ENCODE measurements around the gene RESP18. TPM values are rescaled to one million over a fixed set of nuclear protein-coding genes. Genes with fewer than 3 reads are reported as not detected.

The RESP18 gene
- total RNA-seq, 1 experiment from 2014 or later, result not detected

DNA sequence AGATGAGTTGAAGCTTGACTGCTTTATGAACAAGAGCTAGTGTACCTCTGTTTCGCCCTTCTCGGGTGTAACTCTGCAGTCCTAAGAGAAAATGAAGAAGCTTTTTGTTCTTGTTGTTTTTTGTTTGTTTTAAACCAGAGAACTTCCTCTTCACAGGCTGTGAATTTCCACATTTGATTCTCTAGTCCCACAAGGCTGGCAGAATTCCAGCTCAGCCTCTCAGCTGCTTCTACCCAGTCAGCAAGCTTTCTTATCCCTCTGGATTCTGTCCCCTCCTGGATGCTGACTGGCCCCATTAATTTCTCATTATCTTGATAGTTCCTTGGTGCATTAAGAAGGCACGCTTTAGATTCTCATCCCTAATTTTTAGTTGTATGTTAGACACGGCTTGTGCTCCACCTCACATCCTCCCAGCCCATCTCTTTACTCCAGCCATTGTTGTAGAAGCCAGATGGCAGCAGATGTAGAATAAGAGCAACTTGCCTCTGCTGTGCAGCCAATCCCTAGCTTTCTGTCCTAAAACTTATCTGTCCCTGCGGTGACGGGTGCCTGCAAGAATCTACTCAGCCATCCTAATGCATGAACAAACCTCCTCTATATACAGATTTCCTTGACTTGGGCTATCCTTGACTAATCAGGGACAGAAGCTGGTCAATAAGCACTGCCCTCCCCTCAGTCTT is 12.3 kb upstream of the RESP18 start:
- ChIA-PET POLR2A (ENCODE audit: unreplicated experiment) (interaction anchor here (0.6 kb wide), 1 partner anchor 1087 kb away, joined by 8 read pairs; no protein-coding TSS in a partner anchor), CTCF (no interaction called here)
- H4K20me1 ChIP-seq (ENCODE audit: insufficient read depth), result no peaks in the 10 kb centered on the region
- H3K9me3 ChIP-seq (ENCODE audit: insufficient read depth, low read depth), result no peaks in the 10 kb centered on the region
- 0 out of 2 replicates have a peak, but pooled peaks cover 4% of the 10 kb centered on the region for H3K4me1 ChIP-seq (replicated peaks; ENCODE audit: insufficient read depth)
- no peaks in the 10 kb centered on the region for H3K79me2 ChIP-seq (ENCODE audit: low read depth)
- H2AFZ ChIP-seq, result no peak overlapping the region
- BruUV-seq (replicated peaks), result no TSS peak
- H3K9me2 ChIP-seq (ENCODE audit: insufficient read depth), result no peaks in the 10 kb centered on the region
- H3F3A ChIP-seq (ENCODE audit: insufficient read depth, low read depth), result peaks cover 4% of the 10 kb centered on the region; the same call in 1 of the 2 replicates
- H3K4me3 ChIP-seq, result no peak overlapping the region
- intact Hi-C loops (cut with micrococcal nuclease; ENCODE audit: unreplicated experiment), result no loop called here
- TF ChIP-seq, protein P1, sequence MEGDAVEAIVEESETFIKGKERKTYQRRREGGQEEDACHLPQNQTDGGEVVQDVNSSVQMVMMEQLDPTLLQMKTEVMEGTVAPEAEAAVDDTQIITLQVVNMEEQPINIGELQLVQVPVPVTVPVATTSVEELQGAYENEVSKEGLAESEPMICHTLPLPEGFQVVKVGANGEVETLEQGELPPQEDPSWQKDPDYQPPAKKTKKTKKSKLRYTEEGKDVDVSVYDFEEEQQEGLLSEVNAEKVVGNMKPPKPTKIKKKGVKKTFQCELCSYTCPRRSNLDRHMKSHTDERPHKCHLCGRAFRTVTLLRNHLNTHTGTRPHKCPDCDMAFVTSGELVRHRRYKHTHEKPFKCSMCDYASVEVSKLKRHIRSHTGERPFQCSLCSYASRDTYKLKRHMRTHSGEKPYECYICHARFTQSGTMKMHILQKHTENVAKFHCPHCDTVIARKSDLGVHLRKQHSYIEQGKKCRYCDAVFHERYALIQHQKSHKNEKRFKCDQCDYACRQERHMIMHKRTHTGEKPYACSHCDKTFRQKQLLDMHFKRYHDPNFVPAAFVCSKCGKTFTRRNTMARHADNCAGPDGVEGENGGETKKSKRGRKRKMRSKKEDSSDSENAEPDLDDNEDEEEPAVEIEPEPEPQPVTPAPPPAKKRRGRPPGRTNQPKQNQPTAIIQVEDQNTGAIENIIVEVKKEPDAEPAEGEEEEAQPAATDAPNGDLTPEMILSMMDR (conservative IDR thresholded peaks at IDR 0.05), result no peak
- TF ChIP-seq EZH2 (IDR thresholded peaks at IDR 0.05; ENCODE audit: low read depth), result no peak
- peaks cover 55% of the 10 kb centered on the region for H3K27me3 ChIP-seq (ENCODE audit: insufficient read depth, low read depth)
- no peaks in the 10 kb centered on the region for H3K36me3 ChIP-seq (ENCODE audit: low read depth)
- DNase-seq, result peak in 1 of 2 experiments; percentile 37
- no peak overlapping the region for H3K27ac ChIP-seq
- peak overlapping the region; percentile 22; the same call in 1 of the 2 replicates for H3K4me2 ChIP-seq

DNA sequence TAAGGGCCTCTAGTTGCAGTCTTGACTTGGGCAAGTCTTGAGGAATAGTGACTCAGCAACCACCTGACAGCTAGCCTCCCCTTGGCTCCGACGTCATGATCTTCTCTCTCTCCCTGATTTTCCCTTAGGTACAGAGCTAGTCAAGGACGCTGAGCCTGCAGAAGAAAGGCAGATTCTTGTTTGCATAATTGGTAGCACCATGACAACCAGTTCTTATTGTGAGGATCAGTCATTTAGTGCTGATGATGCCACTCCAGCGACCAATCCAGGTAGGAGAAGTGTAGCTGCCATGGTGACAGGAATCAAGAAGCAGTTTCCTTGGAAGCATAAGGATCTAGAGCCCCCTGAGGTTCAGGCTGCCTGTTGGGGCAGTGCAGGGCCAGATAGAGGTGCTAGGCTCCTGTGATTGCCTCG is 2.8 kb upstream of the RESP18 start:
- Histone ChIP-seq H3K9me2 (ENCODE audit: insufficient read depth) (no peaks in the 10 kb centered on the region), H3F3A (ENCODE audit: insufficient read depth, low read depth) (no peaks in the 10 kb centered on the region), H3K4me2 (no peak overlapping the region), H2AFZ (no peak overlapping the region), H4K20me1 (ENCODE audit: insufficient read depth) (no peaks in the 10 kb centered on the region), H3K9me3 (ENCODE audit: insufficient read depth, low read depth) (peaks cover 5% of the 10 kb centered on the region; the same call in 1 of the 2 replicates), H3K4me1 (replicated peaks; ENCODE audit: insufficient read depth) (no peaks in the 10 kb centered on the region), H3K4me3 (no peak overlapping the region), H3K27ac (no peak overlapping the region), H3K36me3 (ENCODE audit: low read depth) (no peaks in the 10 kb centered on the region), H3K79me2 (ENCODE audit: low read depth) (no peaks in the 10 kb centered on the region), H3K27me3 (ENCODE audit: insufficient read depth, low read depth) (peaks cover 63% of the 10 kb centered on the region)
- TF ChIP-seq EZH2 (IDR thresholded peaks at IDR 0.05; ENCODE audit: low read depth), result no peak
- TF ChIP-seq, protein P1 (conservative IDR thresholded peaks at IDR 0.05), result no peak
- no peak for DNase-seq
- BruUV-seq (replicated peaks), result no TSS peak
- POLR2A ChIA-PET (ENCODE audit: unreplicated experiment), result no interaction called here
- CTCF ChIA-PET, result no interaction called here
- intact Hi-C loops (cut with micrococcal nuclease; ENCODE audit: unreplicated experiment), result no loop called here

DNA sequence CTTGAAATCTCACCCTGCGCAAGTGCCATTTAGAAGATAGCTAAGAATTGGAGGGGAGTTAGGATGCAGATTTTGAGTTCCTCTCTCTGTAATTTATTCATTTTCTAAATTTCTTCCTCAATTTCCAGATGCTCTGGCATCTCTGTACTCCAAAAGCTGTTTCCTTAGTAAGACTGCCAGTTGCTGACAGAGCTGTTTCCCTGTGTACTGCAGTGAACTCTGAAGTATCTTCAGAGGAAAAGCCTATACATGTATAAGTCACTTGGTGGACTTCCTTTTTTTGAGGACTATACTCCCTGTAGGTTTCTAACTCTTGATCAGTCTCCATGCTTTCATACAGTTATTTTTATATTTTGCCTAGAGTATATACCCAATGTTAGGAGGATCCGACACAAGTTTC is 1.5 kb upstream of the RESP18 start:
- no peak for DNase-seq
- no peak overlapping the region for H3K4me2 ChIP-seq
- no peaks in the 10 kb centered on the region for H3K4me1 ChIP-seq (replicated peaks; ENCODE audit: insufficient read depth)
- peaks cover 5% of the 10 kb centered on the region; the same call in 1 of the 2 replicates for H3K9me3 ChIP-seq (ENCODE audit: insufficient read depth, low read depth)
- H3K27me3 ChIP-seq (ENCODE audit: insufficient read depth, low read depth), result peaks cover 67% of the 10 kb centered on the region
- no peak overlapping the region for H3K27ac ChIP-seq
- H4K20me1 ChIP-seq (ENCODE audit: insufficient read depth), result no peaks in the 10 kb centered on the region
- no peaks in the 10 kb centered on the region for H3F3A ChIP-seq (ENCODE audit: insufficient read depth, low read depth)
- ChIA-PET POLR2A (ENCODE audit: unreplicated experiment) (no interaction called here), CTCF (no interaction called here)
- BruUV-seq (replicated peaks), result no TSS peak
- TF ChIP-seq, protein P1 (conservative IDR thresholded peaks at IDR 0.05), result no peak
- no peak for TF ChIP-seq EZH2 (IDR thresholded peaks at IDR 0.05; ENCODE audit: low read depth)
- no peaks in the 10 kb centered on the region for H3K79me2 ChIP-seq (ENCODE audit: low read depth)
- H2AFZ ChIP-seq, result no peak overlapping the region
- intact Hi-C loops (cut with micrococcal nuclease; ENCODE audit: unreplicated experiment), result no loop called here
- H3K9me2 ChIP-seq (ENCODE audit: insufficient read depth), result no peaks in the 10 kb centered on the region
- no peak overlapping the region for H3K4me3 ChIP-seq
- H3K36me3 ChIP-seq (ENCODE audit: low read depth), result no peaks in the 10 kb centered on the region

Data from PC-9 (cell line).